Adrenal gland (tissue), 5 donors: ENCODE results near the gene GRIN3A.

Experiments
- POLR2A ChIP-seq, 2 donors: fragments of 450-650 bp; IDR thresholded peaks; one replicate each; pipeline ENCODE4 v1.6.1; 2017; ENCODE audit warnings: antibody characterized with exemption in 2 of 2, mild to moderate bottlenecking in 2 of 2, moderate library complexity in 1 of 2
- TF ChIP-seq, protein P1 (sequence below), 6 experiments: fragments of 450-650 bp in 4 of 6; fragments of 200-600 bp in 2 of 6; sonication (generic) in 1 of 6; IDR thresholded peaks; 1 replicate in 5 of 6; 2 replicates in 1 of 6; pipeline versions ENCODE4 v1.5.1 to v1.8.0; 2016 to 2021; ENCODE audit warnings: antibody characterized with exemption in 6 of 6, mild to moderate bottlenecking in 2 of 6, moderate library complexity in 1 of 6
- donor health status: DM: no; HTN: no; CAD: no.

DNA sequence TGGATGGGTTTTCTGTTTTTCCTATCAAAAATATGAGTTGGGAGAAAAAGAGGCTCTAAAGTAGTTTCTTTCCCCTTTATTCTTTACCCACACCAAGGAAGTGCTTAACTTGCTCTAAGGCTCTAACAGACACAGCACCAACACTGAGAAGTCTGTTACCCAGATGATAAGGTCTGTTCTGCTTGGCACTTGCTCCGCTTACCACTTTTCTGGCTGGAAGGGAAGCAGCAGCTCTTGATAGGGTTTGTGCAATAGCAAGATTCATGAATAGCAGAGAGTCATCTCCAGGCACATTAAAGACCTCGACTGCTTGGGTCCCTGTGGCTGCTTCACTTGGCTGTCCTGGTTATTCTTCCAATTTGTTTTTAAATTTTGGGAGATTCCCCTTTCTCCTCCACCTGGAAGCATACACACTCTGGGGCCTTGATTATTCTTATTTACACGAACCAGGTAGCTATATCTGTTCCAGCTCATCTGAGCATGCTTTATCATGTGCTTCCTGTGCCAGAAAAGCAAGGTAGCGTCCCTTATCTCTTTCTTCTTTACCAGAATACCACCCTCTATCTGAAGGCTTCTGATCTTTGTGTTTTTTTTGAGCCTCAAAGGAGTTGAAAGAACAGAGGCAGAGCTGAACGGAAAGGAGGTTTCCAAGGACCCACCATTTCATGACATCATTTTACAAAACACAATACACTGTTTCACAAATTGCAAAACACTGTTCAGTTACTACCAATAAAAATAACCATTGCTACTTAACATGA, 168.5 kb downstream of the GRIN3A start:
- TF ChIP-seq, protein P1, sequence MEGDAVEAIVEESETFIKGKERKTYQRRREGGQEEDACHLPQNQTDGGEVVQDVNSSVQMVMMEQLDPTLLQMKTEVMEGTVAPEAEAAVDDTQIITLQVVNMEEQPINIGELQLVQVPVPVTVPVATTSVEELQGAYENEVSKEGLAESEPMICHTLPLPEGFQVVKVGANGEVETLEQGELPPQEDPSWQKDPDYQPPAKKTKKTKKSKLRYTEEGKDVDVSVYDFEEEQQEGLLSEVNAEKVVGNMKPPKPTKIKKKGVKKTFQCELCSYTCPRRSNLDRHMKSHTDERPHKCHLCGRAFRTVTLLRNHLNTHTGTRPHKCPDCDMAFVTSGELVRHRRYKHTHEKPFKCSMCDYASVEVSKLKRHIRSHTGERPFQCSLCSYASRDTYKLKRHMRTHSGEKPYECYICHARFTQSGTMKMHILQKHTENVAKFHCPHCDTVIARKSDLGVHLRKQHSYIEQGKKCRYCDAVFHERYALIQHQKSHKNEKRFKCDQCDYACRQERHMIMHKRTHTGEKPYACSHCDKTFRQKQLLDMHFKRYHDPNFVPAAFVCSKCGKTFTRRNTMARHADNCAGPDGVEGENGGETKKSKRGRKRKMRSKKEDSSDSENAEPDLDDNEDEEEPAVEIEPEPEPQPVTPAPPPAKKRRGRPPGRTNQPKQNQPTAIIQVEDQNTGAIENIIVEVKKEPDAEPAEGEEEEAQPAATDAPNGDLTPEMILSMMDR (IDR thresholded peaks at IDR 0.05) = no peak
- TF ChIP-seq POLR2A (IDR thresholded peaks at IDR 0.05) = no peak
